Embryonic facial prominence (tissue), 1 donor: ENCODE results near the gene DES.

ENCODE experiments used
- DNase-seq: peaks from one replicate; pipeline ENCODE4 v3.0.0-alpha.2; 2016; ENCODE audit errors: extremely low spot score

The DES gene

DNA sequence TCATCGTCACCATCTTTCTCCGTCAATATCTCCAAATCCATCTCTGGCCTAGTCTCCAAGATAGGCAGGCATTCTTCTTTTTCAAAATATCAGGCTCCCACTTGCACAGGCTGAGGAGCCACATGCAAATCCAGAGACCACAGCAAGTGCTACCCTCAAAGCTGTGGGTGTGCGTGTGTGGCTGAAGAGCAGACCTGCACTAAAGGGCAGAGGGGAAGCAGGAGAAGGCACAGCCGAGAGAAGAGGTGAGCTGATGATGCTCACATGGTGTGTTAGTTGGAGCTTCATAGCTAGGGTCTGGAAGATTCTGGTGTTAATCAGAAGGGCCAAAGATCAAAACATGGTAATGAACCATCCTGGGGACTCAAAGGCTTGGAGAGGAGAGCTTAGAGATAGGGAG lies 20.3 kb downstream of the DES start:
- no peak for DNase-seq

DNA sequence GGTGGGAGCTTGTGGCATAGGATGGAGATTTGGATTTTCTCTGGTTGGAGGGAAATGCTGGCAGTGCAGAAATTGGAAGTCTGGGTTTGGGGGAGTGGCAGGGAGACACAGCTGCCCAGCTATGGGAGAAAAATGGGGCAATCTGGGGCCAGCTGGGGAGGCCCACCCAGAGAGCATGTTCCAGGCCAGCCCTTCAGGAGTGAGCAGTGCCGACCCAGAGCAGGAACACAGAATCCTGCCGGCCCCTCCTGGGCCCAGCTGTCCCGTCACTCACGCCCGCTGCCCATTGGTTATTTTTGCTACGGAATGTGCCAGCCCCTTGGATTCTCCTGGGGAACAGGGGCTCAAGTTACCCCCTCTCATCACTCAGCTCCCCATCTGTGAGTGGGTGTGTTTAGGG lies 21.3 kb downstream of the DES start:
- no peak for DNase-seq

- DNase-seq, result no peak
Measured at GRCh38 chr2:219440388-219441256, 22.4 kb downstream of the DES start.

GRCh38 chr2:219441451-219442255 lies 23.5 kb downstream of the DES start:
- no peak for DNase-seq

DNA sequence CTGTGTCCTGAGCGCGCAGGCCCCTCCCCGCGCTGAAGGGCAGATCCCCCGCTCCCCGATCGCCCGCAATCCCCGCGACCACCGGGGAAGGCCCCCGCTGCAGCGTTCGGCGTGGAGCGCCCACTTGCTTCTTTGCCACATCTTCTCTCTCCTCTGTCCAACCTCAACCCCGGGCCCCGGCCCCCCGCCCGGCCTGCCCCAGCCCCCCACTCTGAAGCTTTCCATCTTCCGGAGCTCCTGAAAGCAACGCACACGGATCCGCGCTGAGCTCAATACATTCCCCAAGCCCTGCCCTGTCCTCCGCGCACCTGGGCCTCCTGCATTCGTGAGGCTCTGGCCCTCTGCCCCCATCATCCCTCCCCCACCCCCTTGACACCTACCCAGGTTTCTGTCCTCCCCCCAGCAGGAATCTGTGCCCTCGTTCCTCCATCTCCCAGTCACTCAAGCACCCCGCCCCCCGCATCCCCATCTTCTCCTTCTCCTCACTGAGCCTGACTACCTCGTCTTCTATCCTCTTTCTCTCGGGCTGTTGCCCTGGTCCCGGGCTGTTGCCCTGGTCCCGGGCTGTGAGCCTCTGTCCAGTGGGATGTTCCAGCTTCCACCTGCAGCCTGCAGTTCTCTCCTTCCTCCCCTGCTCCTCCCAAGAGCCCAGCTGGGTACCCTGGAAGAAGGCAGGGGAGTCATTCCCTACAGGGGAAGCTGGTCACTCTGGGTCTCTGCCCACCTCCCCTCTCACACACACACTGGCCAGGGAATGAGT lies 24.3 kb downstream of the DES start:
- DNase-seq, result no peak

DNA sequence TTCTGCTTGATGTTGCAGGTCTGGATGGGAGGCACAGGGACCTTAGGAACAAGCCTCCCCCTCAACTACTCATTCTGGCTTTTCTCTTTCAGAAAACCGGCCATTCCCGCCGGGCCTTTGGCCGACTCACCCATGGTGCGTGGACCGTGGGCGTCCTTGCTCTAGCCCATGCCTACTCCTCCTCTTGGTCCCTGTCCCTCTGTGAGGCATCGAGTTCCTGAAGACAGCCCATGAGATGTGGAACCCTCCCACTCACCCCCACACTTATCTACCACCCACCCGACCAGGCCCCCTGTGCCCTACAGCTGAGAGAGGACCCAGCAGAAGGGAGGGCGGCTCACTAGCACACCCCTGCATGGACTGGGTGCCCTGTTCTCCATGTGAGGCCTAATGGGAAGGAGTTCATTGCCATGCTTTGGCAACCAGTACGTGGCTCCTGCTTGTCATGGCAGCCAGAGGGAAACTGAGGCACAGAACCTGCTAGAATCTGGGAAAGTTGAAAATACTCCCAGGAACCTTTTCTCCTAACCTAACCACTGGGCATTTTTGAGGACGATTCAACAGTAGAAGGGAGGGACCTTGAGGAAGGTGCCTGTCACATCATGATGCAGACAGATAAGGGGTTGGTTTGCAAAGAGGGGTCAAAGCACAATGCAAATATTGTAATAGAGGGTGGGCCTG lies 25.0 kb downstream of the DES start:
- no peak for DNase-seq

DNA sequence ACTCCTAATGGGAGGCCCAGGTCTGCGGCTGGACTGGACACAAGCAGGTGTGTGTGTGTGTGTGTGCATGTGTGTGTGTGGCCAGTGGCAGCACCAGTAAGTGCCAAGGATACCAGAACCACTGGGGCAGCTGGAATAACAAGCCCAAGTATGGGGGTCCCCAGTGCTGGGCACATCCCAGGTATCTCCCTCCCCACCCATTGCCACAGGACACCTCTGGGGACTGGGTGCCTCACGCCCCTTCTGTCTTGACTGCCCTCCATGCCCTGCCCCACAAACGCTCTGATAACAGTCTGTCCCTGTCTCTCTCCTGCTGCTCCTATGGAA lies 25.5 kb downstream of the DES start:
- DNase-seq, result no peak

GRCh38 chr2:219444566-219445091 lies 26.5 kb downstream of the DES start:
- no peak for DNase-seq

DNA sequence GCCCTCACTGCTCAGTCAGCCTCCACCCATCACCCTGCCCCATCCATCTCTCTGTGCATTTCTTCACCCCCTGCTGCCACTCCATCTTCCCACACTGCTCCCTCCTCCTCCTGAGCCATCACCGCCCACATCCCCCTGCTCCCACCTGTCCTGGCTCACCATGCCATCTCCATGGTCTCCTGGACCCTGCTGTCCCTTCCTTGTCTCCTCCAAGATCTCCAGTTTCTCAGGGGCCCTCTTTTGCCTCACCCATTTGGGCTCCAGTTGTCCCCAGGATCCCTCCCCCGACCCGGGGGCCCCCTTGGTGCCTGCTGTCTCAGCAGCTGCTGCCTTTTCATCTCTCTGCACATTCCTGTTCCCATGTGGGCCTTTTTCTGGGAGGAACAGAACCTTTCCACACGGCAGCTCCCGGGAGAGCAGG lies 27.1 kb downstream of the DES start:
- no peak for DNase-seq

GRCh38 chr2:219446101-219446504 lies 27.9 kb downstream of the DES start:
- DNase-seq, result no peak

DNA sequence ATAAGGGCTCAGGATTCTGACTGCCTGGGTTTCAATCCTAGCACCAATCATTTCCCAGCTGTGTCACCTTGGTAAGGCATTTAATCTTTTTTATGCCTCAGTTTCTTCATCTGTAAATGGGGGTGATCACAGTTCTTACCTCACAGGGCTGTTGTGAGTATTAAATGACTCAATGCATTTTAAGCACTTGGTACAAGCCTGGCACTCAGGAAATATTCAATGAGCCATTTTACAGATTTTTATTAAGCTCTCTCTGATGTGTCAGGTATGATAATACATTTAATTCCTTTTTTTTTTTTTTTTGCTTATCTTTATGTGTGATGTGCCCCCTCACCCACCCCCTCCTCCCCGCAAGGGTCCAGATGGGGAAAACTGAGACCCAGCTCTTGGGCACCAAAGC lies 28.5 kb downstream of the DES start:
- no peak for DNase-seq

DNA sequence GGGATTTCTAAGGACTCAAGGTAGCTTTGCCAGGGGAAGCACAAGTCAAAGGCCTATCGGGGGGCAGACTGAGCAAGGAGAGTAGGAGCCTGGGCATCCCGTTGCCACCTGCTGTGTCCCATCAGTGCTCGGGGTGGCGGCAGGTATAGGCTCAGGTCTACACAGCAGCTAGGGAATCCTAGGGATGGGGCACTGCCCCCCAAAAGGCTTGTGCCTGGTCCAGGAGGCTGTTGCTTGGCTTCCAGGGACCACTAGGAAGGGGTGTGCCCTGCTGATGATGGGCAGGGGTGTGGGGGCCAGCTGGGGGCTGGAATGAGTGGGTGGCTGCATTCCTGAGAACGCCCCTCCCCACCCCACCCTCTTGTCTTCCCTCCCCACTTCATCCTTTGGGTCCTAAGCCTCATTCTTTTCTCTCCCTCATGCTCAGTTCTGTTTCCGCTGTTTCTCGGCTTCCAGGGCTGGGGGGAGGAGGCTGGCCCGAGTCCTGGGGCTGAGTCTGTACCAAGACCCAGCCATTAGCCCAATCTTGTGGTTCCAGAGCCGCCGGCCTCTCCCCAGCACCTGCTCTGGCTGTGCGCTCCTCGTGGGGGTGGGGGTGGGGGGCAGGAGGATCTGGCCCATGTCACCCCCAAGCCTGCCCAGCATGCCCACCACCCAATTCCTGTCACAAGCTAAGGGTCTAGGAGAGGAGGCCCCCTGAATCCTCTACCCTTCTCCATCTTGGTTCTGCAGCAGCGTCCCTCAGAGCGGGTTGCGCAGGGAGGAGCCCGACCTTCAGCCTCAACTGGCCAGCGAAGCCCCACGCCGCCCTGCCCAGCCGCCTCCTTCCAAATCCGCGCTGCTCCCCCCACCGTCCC lies 29.3 kb downstream of the DES start:
- DNase-seq, result no peak

DNA sequence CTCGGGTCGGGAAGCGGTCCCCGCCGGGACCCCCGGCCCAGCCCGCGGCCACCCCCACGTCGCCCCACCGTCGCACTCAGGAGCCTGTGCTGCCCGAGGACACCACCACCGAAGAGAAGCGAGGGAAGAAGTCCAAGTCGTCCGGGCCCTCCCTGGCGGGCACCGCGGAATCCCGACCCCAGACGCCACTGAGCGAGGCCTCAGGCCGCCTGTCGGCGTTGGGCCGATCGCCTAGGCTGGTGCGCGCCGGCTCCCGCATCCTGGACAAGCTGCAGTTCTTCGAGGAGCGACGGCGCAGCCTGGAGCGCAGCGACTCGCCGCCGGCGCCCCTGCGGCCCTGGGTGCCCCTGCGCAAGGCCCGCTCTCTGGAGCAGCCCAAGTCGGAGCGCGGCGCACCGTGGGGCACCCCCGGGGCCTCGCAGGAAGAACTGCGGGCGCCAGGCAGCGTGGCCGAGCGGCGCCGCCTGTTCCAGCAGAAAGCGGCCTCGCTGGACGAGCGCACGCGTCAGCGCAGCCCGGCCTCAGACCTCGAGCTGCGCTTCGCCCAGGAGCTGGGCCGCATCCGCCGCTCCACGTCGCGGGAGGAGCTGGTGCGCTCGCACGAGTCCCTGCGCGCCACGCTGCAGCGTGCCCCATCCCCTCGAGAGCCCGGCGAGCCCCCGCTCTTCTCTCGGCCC lies 30.1 kb downstream of the DES start:
- no peak for DNase-seq

- no peak for DNase-seq
Measured at GRCh38 chr2:219448776-219449341, 30.7 kb downstream of the DES start.

DNA sequence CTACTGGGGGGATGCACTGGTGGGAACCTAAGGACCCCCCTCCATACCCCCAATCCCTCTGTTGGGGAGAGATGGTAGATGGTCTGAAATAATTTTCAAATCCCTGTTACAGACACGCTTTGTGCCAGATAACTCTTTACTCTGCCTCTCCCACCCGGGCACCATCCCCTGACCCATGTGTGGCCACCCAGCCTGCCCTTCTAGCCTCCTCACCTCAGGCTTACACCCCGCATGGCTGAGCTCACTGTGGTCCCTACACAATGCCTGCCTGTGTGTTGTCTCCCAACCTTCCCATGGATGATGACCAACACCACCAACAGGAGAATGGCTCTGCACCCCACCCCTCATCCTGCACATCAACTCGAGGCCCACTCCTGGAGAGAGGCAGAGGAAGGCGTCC lies 31.4 kb downstream of the DES start:
- no peak for DNase-seq

DNA sequence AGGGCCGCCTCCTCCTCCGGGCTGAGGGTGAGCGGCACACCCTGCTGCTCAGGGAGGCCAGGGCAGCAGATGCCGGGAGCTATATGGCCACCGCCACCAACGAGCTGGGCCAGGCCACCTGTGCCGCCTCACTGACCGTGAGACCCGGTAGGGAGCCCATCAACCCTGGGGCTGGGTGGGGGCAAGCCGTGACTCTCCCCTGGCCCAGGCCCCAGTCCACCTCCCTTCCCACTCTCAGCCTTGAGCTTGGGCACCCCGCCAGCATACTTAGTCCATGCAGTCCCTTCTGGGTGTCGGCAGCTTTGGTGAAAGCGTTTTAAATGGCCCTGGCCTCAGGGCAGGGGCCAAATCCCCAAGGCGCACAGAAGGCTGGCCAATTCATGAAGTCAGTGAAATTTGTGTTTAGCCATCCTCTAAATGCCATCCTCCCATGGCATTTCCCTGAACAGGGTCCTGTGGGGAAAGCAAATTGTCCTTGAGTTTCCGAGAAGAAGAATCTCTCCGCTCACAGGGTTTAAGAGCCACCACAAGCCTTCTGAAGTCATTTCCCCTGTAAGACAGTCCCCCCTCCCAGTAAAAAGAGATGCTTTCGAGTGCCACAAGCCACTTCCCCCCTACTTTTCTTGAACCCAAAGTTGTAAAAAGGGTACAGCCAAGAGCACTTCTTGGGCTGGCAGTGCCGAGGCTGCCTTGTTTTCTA lies 33.6 kb downstream of the DES start:
- DNase-seq, result no peak

- no peak for DNase-seq
Measured at GRCh38 chr2:219452361-219453317, 34.5 kb downstream of the DES start.
